HG03025 (cell line): ENCODE results near the gene FBXW7.

Source experiments
- ATAC-seq: cut with Tn5 transposase; IDR thresholded peaks from one replicate; pipeline ENCODE4 v1.9.1; 2021; ENCODE audit warnings: mild to moderate bottlenecking, moderate library complexity; ENCODE audit not compliant: unreplicated experiment, low FRiP score

Gene FBXW7

DNA sequence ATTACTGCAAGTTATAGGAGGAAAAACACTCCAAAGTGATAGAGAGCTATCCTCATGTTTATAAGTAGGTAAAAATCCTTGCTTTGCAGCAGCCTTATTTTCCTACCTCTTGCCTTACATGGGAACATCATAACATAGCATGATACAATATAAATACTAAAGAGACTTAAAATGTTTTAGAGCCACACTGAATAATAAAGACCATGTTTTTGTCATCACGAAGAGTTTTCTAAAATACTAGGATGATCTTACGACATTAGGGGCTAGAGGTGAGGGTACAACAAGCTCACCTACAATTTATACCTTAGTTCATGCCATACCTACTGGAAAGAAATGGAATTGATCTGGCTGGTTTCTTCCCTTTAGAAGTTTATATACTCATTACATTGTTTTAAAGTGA is 184.8 kb downstream of the FBXW7 start:
- ATAC-seq: no peak

DNA sequence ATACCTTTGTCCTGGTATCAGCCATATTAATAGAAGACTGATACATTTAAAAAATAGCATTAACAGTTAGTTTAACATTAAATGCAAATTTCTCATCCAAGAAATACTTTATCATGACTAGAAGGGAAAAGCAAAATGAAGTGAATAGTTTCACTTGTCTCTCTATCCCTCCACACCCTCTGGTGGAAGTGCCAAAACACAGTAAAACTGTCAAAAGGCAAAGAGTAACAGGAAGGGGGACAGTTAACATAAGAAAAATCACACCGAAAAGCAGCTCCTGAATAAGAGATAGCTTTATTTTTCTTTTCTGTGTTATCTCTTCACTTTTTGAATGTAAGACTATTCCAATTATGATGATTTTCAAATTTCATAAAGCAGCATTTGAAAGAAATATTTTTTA is 187.2 kb downstream of the FBXW7 start:
- ATAC-seq: no peak

DNA sequence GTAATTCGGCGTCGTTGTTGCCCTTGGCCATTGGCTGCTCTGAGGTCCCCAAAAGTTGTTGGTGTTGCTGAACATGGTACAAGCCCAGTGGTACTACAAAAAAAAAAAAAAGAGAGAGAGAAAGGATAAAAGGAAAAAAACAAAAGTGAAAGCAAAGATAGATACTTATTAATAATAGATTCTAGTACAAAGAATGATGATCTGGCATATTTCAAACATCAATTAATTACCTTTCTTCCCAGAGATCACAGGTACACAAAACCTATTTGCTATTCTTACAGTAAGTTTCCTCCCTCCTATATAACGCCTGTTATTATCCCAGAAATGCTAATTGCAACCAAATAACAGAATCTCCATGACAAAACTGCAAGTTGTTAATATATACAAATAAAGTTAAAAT is 188.9 kb downstream of the FBXW7 start:
- no peak for ATAC-seq

- ATAC-seq: no peak
Observed at GRCh38 chr4:152346526-152346925, 189.4 kb downstream of the FBXW7 start.

DNA sequence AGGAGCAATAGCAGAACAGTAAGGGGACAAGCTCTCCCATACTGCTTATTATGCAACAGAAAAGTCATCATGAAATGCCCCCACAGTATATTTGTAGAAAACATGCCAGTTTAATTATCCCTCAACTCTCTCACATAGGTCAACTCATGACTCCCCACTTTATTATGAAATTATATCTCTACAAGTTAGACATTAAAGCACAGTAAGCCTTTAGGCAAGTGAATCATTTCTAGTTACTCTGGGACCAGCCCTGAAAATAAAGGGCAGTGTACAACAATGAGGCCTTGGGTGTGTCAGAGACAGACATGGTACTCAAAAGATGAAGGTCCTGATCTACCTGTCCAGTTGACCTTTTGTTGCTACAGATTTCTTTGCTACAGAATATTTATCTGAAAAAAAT is 191.9 kb downstream of the FBXW7 start:
- no peak for ATAC-seq

GRCh38 chr4:152342293-152342692 is 193.6 kb downstream of the FBXW7 start:
- no peak for ATAC-seq

DNA sequence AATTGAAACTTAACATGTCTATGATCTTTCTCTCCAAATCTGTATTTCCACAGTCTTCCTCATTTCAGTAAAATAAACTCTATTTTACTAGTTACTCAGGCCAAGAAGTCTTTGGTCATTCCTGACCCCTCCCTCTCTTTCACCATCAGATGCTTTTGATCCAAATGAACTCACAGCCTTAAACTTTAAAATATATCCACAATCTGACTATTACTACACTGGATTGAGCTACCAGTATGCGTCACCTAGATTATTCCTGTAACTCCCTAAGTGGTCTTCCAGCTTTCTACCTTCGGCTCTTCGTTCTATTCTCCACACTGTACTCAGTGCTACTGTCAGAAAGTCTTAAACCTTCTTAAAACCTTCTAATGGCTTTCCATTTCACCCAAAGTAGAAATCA is 195.1 kb downstream of the FBXW7 start:
- no peak for ATAC-seq

DNA sequence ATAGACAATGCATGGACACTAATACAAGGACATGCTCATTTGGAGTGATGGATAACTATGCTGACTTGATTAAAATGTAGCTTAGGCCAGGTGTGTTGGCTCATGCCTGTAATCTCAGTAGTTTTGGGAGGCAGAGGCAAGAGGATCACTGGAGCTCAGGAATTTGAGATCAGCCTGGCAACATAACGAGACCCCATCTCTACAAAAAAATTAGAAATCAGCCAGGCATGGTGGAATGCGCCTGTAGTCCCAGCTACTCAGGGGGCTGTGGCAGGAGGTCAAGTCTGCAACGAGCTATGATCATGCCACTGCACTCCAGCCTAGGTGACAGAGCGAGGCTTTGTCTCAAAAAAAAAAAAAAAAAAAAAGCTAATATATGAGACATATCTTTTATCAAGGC is 196.3 kb downstream of the FBXW7 start:
- no peak for ATAC-seq

- ATAC-seq: no peak
Observed at GRCh38 chr4:152334931-152335330, 201.0 kb downstream of the FBXW7 start.

DNA sequence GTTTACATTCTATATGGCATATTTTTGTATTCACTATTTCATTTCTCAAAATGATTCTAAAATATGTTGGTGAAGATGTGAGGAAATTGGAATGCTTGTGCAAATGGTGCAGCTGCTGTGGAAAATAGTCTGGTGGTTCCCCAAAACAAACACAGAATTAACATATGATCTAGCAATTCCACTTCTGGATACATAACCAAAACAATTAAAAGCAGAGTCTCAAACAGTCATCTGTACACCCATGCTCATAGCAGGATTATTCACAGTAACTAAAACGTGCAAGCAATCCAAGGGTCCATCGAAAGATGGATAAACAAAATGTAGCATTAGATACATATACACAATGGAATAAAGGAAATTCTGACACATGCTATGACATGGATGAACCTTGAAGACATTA is 204.8 kb downstream of the FBXW7 start:
- no peak for ATAC-seq

DNA sequence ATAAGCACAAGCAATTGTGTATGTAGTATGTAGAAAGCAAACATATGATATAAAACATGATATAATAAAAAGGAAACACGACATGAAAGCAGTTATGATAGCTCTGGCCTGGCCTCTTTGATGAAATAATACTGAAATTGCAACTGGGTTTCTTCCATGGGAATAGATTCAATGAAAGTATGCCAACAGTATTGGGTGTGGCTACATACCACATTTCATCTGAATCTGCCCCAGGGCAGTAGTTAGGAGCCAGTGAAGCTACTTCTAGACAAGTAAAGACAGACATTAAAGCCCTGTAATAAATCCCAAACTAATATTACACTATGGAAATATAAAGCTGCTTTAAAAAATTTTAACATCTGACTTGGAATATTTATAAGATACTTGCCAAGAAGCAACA is 207.3 kb downstream of the FBXW7 start:
- no peak for ATAC-seq

- no peak for ATAC-seq
Observed at GRCh38 chr4:152327606-152328453, 208.1 kb downstream of the FBXW7 start.

GRCh38 chr4:152325831-152326230 is 210.1 kb downstream of the FBXW7 start:
- ATAC-seq: no peak

GRCh38 chr4:152323221-152323620 is 212.7 kb downstream of the FBXW7 start:
- ATAC-seq: no peak

DNA sequence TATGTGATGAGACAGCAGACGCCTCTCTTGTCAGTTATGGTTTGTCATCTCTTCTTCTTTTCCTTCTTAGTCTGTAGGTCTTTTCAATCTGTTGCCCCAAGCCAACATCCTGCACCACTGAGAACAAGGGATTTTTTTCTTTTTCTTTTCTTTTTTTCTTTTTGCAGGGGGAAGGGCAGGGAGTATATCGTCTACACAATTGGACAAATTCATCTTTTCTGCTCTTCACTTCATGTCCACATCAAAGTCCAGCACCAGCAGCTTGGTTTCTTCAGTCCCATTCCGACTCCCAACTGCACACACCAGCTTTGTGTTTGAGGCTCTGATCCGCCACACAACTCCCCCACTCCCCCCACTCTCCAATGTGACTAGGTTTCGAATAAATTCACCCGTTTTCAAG is 213.2 kb downstream of the FBXW7 start:
- no peak for ATAC-seq

- ATAC-seq: no peak
Observed at GRCh38 chr4:152321923-152322322, 214.0 kb downstream of the FBXW7 start.

DNA sequence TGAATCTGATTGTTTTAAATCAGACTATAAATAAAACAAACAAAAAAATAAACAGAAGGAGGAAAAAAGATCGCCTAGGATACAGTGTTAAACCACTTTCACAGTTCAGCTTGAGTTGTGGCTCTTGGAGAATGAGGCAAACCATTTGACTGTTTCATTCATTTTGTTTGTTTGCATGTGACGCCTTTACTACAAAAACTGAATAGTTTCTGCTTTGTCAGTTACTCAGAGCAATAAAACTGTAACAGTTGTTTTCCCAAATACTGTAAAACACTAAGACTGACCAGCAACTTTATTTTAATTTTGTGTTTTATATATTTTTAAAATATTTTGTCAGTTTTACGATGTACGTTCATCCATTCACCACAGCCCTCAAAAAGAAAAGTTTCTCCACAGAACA is 214.5 kb downstream of the FBXW7 start:
- no peak for ATAC-seq

DNA sequence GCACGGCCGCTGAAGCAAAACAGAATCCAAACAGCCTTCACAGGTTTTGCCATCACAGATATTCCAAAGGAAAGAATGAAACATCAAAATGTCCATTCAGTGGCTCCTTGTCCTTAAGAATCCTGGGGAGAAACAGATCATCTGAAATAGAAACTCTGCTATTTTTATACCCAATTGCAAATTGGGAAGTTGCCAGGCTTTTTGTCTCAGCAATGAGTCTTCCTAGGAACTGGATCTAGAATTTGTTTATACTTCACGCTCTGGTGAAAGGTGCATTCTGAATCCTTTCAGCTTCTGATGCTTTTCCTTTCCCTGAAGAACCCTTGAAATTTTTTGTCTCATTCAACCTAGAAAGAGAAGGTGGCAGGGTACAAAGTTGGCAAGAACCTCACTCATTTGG is 218.9 kb downstream of the FBXW7 start:
- ATAC-seq: no peak

DNA sequence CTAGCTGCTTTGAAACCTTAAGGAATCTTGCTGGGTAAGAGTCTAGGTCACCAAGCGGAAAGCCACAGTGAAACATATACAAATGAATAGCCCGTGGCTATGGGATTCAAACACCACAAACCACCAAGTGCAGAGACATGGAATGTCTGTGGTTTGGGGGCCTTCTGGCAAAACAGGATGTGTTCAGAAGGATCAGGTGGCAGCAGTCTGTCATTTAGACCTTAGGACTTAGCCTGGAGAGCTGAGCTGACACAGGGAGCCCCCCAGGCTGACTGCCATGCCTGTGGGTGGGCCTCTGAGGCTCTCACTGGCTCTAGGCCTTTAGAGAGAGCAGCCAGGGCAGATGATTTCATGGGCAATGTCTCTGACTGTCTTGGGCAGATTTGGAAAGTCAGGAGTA is 225.6 kb downstream of the FBXW7 start:
- no peak for ATAC-seq

GRCh38 chr4:152309418-152309817 is 226.5 kb downstream of the FBXW7 start:
- ATAC-seq: no peak

DNA sequence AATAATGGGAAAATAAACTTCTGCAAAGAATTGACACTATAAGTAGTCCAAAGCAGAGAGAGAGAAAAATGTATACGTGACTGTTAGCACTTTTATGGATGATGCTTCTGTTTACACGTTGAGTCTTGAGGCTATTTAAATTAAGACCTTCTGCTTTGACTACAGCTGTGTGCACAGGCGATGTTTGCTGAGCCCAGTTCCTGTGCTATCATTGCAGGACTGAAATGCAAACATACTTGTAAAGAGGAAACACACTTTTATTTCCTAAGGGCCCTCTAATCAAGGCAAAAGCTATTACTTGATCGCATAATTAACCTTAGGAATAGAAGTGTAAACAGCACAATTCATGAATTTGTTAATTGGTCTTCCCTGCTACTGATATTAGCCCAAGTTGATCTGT is 226.9 kb downstream of the FBXW7 start:
- ATAC-seq: no peak

- no peak for ATAC-seq
Observed at GRCh38 chr4:152307669-152308068, 228.2 kb downstream of the FBXW7 start.

DNA sequence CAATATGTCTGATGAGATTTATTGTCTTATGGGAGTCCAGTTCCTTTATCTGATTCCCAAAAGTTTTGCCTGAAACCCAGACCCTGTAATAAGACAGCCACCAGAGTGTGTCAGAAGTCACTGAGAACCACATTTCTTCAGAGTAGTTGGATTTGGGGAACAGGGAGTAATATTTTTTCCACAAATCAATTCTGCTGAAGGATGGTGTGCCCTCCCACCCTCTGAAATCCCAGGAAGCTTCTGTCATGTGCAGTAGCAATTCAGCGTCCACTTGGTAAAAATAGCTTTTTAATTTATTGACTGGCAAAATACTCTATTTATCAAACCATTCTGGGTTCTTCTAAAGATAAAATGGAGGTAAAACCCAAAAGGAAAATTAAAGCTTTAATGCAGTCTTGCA is 229.4 kb downstream of the FBXW7 start:
- no peak for ATAC-seq
